Measurements from ENCODE around the gene OPN1SW.

- TF ChIP-seq CTCF (IDR thresholded peaks at IDR 0.05) (no peak), POLR2A (IDR thresholded peaks at IDR 0.05) (no peak)
These were observed 20.7 kb upstream of the OPN1SW start for GRCh38 chr7:128796327-128796726.

All from esophagus squamous epithelium (tissue), 4 donors.